GM21723 (cell line): Measurements from ENCODE around the gene TARDBP.
"Not testable (repeated sequence)": the region's sequence is repeated elsewhere in the genome, so short reads cannot be mapped to it uniquely, and the experiment has no call there.

Experiments used
- ATAC-seq: cut with Tn5 transposase; IDR thresholded peaks from one replicate; pipeline ENCODE4 v1.9.1; 2021; ENCODE audit warnings: mild to moderate bottlenecking, moderate library complexity; ENCODE audit not compliant: unreplicated experiment

Gene TARDBP

DNA sequence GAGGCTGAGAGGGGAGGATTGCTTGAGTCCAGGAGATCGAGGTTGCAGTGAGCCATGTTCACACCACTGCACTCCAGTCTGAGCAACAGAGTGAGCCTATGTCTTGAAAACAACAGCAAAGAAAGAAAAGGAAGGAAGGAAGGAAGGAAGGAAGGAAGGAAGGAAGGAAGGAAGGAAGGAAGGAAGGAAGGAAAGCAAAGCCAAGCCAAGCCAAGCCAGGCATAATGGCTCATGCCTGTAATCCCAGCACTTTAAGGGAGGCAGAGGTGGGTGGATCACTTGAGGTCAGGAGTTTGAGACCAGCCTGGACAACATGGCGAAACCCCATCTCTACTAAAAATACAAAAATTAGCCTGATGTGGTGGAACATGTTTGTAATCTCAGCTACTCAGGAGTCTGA lies 20.4 kb upstream of the TARDBP start:
- not testable (repeated sequence) for ATAC-seq

DNA sequence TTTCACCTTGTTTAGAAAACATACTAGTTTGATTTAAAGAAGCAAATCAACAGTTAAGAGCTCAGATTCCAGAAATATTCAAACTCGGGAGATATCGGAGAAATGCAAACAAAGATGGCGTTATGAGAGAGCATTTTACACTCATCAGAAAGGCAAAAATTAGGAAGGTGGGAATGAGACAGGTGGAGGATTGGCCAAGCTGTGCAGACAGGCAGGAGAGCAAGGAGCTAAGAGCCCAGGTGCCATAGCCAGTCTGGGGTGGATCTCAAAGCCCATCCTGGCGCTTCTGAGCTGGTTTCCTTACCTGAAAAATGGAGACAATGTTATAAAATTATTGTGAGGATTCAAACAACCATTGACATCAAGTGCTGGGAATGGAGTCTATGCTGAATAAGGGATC lies 19.6 kb upstream of the TARDBP start:
- no peak for ATAC-seq

DNA sequence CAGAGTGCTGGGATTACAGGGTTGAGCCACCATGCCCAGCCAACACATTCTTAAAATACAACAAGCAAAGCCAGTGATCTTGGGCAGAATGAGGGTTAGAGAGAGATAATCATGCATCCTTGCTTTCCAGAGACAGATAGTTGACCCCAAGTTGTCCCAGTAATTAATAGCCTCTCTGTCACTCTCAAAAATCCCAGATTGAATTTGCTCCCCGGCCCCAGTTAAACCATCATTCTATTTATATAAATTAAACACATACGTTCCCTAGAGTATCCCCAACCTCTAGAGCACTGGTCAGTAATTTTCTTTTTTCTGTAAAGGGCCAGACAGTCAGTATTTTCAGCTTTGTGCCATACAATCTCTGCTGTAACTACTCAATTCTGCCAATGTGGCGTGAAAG lies 16.4 kb upstream of the TARDBP start:
- ATAC-seq: no peak

DNA sequence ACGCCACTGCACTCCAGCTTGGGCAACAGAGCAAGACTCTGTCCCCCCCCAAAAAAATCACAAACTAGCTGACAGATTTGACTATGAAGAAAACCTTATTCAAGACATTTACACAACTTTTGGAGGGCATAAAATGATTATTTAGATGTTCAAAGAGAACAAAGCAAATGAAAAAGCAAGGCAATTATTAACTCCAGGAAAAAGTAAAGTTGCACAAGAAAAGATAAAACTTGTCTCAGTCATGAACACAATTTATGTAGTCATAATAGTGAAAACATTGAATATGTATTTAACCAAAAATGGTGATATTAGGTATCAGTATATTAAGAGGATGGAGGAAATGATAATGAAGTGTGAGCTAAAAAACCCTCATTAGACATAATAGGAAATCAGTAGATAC lies 11.9 kb upstream of the TARDBP start:
- ATAC-seq: no peak

DNA sequence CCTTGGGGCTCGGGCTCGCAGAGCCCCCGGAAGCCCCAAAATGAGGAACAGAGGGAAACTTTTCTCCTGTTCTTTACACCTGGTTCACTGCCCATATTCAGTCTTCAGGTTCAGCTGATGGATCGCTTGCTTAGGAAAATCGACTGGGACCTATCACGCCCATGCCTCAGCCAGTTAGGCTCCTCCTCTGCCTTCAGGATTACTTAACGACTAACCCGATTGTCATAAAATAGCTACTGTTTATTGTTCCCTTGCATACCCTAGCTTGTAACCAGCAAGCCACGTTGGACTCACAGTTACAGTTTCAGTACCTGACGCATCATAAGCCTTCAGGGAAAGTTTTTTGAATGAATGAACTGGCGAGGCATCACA lies 692 bp downstream of the TARDBP start:
- no peak for ATAC-seq

DNA sequence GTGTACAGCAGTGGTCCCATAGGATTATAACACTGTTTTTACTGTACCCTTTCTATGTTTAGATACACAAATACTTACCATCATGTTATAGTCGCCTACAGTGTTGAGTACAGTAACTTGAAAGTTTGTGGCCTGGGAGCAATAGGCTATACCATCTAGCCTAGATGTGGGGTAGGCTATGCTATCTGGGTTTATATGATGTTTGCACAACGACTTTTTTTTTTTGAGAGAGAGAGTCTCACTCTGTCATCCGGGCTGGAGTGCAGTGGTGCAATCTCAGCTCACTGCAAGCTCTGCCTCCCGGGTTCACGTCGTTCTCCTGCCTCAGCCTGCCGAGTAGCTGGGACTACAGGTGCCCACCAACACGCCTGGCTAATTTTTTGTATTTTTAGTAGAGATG lies 6.9 kb downstream of the TARDBP start:
- ATAC-seq: not testable (repeated sequence)

DNA sequence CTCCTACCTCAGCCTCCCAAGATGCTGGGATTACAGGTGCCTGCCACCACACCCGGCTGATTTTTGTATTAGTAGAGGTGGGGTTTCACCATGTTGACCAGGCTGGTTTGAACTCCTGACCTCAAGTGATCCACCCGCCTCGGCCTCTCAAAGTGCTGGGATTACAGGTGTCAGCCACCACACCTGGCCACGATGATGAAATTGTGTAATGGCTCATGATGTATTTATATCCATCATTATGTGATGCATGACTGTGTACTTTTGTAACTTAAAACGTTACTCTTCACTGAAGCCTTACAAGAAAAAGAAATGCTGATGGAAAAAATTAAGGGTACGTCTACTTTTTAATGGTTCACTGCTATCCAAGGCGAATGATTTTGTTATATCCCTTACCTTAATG lies 7.5 kb downstream of the TARDBP start:
- ATAC-seq: no peak

DNA sequence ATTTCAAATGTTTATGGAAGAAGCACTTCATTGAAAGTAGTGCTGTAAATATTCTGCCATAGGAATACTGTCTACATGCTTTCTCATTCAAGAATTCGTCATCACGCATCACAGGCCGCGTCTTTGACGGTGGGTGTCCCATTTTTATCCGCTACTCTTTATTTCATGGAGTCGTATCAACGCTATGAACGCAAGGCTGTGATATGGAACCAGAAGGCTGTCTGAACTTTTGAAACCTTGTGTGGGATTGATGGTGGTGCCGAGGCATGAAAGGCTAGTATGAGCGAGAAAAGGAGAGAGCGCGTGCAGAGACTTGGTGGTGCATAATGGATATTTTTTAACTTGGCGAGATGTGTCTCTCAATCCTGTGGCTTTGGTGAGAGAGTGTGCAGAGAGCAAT lies 10.7 kb downstream of the TARDBP start:
- no peak for ATAC-seq

DNA sequence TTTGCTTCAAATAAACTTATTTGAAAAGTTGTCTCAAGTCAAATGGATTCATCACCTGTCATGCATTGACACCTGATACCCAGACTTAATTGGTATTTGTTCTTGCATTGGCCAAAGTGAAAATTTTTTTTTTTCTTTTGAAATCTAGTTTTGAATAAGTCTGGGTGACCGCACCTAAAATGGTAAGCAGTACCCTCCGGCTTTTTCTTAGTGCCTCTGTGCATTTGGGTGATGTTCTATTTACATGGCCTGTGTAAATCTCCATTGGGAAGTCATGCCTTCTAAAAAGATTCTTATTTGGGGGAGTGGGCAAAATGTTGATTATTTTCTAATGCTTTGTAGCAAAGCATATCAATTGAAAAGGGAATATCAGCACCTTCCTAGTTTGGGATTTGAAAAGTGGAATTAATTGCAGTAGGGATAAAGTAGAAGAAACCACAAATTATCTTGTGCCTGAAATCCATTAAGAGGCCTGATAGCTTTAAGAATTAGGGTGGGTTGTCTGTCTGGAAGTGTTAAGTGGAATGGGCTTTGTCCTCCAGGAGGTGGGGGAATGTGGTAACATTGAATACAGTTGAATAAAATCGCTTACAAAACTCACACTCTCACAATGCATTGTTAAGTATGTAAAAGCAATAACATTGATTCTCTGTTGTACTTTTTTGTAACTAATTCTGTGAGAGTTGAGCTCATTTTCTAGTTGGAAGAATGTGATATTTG lies 11.9 kb downstream of the TARDBP start:
- ATAC-seq: no peak

DNA sequence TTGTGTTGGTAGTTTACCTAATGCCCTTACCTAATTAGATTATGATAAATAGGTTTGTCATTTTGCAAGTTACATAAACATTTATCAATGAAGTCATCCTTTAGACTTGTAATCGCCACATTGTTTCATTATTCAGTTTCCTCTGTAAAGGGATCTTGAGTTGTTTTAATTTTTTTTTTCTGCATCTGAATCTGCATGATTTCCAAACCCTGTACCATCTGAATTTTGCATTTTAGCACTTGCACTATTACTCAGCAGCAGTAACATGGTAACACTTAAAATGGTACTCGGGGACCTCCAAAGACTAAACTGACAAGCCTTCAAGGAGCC lies 12.4 kb downstream of the TARDBP start:
- no peak for ATAC-seq

DNA sequence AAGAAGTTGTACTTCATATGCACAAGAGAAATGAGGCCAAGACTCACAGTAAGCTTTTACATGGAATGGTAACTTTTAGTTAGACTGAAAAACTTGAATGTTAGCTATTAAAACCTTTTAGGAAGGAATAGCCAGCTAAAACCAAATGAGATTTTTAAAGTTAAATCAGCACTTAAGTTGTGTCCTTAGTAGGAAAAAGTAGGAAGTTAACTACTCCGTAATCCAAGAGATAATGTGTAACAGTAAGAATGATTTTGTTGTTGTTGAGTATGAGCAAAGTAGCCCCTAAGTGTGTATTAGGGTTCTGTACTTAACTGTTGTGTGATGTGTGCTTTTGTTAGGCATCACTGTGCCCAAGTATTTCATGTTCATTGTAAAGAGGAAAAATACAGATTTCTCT lies 13.2 kb downstream of the TARDBP start:
- no peak for ATAC-seq

DNA sequence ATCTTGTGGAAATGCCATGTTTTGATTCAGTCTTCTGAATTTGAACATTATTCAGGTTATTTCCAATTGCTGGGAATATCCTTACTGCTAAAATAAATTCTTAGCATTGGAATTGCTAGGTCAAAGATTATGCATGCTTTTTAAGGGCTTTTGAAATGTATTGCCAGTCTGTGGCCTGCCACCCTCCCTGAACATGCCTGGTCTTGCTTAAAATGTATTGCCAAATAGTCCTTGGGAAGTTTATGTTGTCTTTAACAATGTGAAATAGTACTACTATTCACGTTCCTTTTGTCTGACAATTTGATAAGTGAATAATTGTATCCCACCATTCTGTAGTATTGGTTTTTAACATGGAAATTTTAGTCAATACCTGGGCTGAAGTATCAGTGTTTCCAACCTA lies 13.6 kb downstream of the TARDBP start:
- no peak for ATAC-seq

DNA sequence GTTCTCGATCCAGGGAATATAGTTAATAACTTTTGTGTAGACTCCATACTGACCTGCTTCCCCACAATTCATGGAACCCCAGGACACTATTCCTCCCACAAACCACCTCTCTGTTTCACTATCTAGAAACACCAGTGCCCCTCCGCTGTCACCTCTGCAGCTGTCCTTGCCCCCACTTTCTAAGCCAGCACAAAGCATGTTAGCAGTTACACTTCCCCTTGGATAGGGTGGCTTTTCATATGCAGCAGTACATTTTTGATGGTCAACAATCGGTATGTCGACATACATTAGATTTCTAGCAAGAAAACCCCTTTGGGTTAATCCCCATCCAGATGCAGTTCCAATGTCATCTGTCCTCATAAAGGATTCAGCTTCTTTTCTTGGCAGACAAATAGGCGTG lies 14.4 kb downstream of the TARDBP start:
- ATAC-seq: no peak

DNA sequence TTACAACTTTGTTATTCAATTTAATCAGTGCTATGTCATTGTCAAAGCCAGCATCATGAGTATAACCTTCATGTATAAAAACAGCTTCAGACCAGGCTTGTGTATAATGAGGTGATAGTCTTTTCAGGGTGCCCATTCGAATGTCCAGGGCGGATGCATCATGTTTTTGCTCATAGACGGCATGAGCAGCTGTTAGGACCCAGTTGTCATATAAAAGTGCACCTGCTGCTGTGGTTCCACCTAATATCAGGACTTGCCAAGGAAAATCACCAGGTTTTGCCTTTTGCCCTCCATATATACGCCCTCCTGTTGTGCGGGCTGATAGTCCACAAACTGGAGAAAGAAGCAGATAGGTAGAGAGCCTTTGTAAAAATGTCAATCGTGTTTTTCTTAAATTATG lies 14.9 kb downstream of the TARDBP start:
- ATAC-seq: no peak

DNA sequence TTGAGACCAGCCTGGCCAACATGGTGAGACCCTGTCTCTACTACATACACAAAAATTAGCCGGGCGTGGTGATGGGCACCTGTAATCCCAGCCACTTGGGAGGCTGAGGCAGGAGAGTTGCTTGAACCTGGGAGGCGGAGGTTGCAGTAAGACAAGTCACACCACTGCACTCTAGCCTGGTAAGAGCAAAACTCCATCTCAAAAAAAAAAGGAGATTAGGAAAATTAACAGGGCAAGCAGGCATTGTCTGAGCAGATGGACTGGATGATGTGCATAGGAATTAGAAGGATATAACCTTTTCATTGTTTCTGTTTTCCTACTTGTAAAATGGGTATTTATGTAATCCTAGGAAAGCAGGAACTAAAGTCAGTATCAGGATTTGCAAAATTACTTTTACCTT lies 15.6 kb downstream of the TARDBP start:
- no peak for ATAC-seq

DNA sequence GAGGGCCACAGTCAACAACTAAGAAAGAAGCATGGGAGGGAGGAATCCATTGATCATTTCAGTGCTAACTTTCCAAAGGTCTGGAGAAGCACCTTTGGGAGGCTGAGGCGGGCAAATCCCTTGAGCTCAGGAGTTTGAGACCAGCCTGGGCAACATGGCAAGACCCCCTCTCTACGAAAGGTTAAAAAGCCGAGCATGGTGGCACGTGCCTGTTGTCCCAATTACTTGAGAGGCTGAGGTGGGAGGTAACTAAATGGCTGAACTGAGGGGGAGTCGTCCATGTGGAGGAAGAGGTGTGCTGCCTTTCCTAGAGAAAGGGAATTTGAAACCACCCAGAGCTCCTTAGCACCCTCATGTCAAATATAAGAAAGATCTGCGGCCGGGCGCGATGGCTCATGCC lies 18.4 kb downstream of the TARDBP start:
- ATAC-seq: no peak

DNA sequence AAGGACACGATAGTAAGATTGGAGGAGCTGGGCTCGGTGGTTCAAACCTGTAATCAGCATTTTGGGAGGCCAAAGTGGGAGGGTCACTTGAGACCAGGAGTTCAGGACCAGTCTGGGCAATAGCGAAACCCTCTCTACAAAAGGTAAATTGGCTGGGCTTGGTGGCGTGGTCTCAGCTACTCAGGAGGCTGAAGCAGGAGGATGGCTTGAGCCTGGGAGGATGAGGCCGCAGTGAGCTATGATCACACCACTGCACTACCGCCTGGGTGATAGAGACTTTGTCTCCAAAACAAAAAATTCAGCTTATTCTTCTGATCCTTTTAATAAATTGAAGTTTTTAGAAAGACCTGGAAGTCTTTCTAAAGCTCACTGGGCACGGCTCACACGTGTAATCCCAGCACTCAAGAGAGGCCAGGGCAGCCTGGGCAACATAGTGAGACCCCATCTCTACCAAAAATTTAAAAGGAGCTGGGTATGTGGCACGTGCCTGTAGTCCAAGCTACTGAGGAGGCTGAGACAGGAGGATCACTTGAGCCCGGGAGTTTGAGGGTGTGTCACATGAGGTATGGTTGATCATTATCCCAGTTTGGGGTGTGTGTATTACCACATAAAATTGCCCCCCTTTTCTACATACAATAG lies 19.3 kb downstream of the TARDBP start:
- ATAC-seq: no peak

DNA sequence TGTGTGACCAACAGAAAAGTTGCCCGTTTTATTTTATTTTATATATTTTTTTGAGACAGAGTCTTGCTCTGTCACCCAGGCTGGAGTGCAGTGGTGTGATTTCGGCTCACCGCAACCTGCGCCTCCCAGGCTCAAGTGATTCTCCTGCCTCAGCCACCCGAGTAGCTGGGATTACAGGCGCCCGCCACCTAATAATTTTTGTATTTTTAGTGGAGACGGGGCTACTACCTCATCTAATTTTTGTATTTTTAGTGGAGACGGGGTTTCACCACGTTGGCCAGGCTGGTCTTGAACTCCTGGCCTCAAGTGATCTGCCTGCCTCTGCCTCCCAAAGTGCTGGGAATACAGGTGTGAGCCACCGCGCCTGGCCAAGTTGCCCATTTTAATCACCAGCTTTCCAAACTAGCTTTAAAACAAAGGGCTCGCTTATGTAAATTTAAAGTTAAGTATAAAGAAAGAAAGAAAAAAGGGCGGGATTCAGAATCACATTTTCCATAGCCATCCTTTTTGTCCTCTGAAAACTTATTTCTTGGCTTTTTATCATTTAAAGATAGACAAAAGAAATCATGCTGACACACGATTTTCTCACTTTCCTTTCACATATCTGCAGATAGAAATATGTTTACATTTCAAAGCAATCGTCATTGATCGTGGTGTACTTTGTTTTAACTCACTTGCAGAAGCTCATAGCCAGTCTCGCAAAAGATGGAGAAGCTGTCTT lies 24.7 kb downstream of the TARDBP start:
- ATAC-seq: not testable (repeated sequence)

DNA sequence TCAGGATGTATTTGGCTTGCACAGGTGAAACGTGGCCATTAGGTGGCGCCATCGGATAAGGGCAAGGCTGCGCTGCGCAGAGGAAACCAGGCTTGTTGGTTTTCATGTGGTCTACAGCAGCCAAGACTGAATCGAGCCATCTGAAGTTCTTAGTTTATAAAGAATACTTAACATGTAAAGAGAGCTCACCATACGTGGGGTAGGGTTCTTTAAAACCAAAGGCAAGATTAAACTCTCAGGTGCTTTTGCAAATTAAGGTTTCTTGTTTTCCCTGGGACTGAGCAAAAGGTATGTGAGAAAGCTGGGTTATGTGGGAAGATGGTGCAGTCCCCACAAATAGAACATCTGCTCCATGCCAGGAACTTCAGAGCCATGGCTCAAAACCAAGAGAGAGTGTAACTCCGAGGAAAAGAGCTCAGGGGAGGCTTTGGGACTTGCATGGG lies 25.3 kb downstream of the TARDBP start:
- no peak for ATAC-seq

DNA sequence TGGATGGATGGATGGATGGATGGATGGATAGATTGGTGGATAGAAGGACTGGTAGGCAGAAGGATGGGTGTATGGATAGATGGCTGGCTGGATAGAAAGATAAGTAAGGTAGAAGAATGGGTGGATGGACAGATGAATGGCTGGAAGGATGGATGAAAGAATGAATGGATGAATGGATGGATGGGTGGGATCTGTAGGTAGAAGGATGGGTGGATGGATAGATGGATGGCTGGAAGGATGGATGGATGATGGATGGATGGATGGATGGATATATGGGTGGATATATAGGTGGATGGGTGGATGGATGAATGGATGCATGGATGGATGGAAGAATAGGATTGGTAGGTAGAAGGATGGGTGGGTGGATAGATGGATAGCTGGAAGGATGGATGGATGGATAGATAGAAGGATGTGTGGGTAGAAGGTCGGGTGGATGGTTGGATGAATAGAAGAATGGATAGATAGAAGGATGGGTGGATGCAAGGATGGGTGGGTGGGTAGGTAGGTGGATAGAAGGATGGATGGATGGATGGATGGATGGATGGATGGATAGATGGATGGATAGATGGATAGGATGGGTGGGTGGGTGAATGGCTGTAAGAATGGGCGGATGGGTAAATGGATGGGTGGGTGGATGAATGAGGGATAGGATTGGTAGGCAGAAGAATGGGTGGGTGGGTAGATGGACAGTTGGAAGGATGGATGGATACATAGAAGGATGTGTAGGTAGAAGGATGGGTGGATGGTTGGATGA lies 27.1 kb downstream of the TARDBP start:
- ATAC-seq: no peak

DNA sequence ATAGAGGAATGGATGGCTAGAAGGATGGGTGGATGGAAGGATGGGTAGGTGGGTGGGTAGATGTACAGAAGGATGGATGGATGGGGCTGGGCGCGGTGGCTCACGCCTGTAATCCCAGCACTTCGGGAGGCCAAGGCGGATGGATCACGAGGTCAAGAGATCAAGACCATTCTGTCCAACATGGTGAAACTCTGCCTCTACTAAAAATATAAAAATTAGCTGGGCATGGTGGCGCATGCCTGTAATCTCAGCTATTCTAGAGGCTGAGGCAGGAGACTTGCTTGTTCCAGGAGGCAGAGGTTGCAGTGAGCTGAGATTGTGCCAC lies 27.6 kb downstream of the TARDBP start:
- not testable (repeated sequence) for ATAC-seq

DNA sequence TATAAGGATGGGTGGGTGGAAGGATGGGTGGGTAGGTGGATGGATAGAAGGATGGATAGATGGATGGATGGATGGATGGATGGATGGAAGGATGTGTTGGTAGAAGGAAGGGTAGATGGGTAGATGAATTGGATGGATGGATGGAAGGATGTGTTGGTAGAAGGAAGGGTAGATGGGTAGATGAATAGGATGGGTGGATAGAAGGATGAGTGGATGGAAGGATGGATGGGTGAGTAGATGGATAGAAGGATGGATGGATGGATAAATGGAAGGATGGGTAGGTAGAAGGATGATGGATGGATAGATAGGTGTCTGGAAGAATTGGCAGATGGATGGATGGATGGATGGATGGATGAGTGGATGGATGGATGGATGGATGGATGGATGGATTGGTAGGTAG lies 28.6 kb downstream of the TARDBP start:
- ATAC-seq: no peak
